PC-3 (cell line): ENCODE data around the gene TADA2B. TPM values are rescaled to one million over a fixed set of nuclear protein-coding genes. Genes with fewer than 3 reads are reported as not detected.

Experiments
- ATAC-seq: fragments of 200-7000 bp; cut with Tn5 transposase; 2 replicates; pipeline ENCODE4 v1.9.1; 2020; ENCODE audit warnings: mild to moderate bottlenecking, moderate library complexity
- BruUV-seq: library from RNA; stranded (reverse); fragments of 400-500 nt; replicated peaks from 2 replicates; lab custom pipeline; 2021; lab: Mats Ljungman, UMichigan
- CTCF ChIA-PET: fragments of 300-600 bp; sonication (Branson Sonifier 250); formaldehyde crosslinking; loops from one replicate; lab custom pipeline; 2022; ENCODE audit warnings: antibody characterized with exemption; lab: Charles Lee
- POLR2A ChIA-PET: fragments of 300-600 bp; sonication (Branson Sonifier 250); formaldehyde crosslinking; loops from one replicate; lab custom pipeline; 2022; ENCODE audit warnings: antibody characterized with exemption; ENCODE audit not compliant: unreplicated experiment; lab: Charles Lee
- DNase-seq: peaks from one replicate; pipeline ENCODE4 v3.0.0-alpha.2; 2015
- H2AFZ ChIP-seq: fragments of 300-600 bp; sonication (generic); 2 replicates; pipeline ENCODE4 v1.6.0; 2016; ENCODE audit warnings: antibody characterized with exemption, low read length
- H3F3A ChIP-seq: fragments of 300-600 bp; sonication (generic); one replicate; pipeline ENCODE4 v1.6.0; 2017; ENCODE audit warnings: antibody characterized with exemption, low read length, control low read depth, mild to moderate bottlenecking; ENCODE audit not compliant: unreplicated experiment
- H3K27ac ChIP-seq: fragments of 300-600 bp; sonication (generic); 2 replicates; pipeline ENCODE4 v1.5.1; 2016; ENCODE audit warnings: mild to moderate bottlenecking, low read length
- H3K27me3 ChIP-seq: fragments of 300-600 bp; sonication (generic); 2 replicates; pipeline ENCODE4 v1.6.1; 2016; ENCODE audit warnings: low read length, mixed read lengths
- H3K36me3 ChIP-seq: fragments of 300-600 bp; sonication (generic); 2 replicates; pipeline ENCODE4 v1.6.1; 2016; ENCODE audit warnings: low read depth, mixed run types, low read length, mixed read lengths
- H3K4me1 ChIP-seq: fragments of 300-600 bp; sonication (generic); 2 replicates; pipeline ENCODE4 v1.5.1; 2016; ENCODE audit warnings: low read length; ENCODE audit not compliant: insufficient read depth
- H3K4me2 ChIP-seq: fragments of 300-600 bp; sonication (generic); 2 replicates; pipeline ENCODE4 v1.6.0; 2016; ENCODE audit warnings: low read length
- H3K4me3 ChIP-seq: fragments of 300-600 bp; sonication (generic); 2 replicates; pipeline ENCODE4 v1.5.1; 2016; ENCODE audit warnings: mild to moderate bottlenecking, low read length, mixed read lengths
- H3K79me2 ChIP-seq: fragments of 300-600 bp; sonication (generic); 2 replicates; pipeline ENCODE4 v1.6.1; 2017; ENCODE audit warnings: low read length, mixed read lengths
- H3K9ac ChIP-seq: fragments of 300-600 bp; sonication (generic); 2 replicates; pipeline ENCODE4 v1.6.0; 2016; ENCODE audit warnings: mild to moderate bottlenecking, low read length
- H3K9me2 ChIP-seq: fragments of 300-600 bp; sonication (generic); replicated peaks from 2 replicates; pipeline ENCODE4 v1.6.1; 2016; ENCODE audit warnings: mixed run types, low read length, mixed read lengths
- H3K9me3 ChIP-seq: fragments of 300-600 bp; sonication (generic); 2 replicates; pipeline ENCODE4 v1.6.1; 2016; ENCODE audit warnings: low read length, mixed read lengths
- H4K20me1 ChIP-seq: fragments of 300-600 bp; sonication (generic); 2 replicates; pipeline ENCODE4 v1.6.1; 2016; ENCODE audit warnings: low read length, mixed read lengths
- CTCF ChIP-seq: fragments of 300-600 bp; sonication (generic); conservative IDR thresholded peaks from 2 replicates; pipeline ENCODE4 v1.5.1; 2017; ENCODE audit warnings: antibody characterized with exemption, low read depth, mild to moderate bottlenecking, low read length
- EZH2 ChIP-seq: fragments of 300-600 bp; sonication (generic); IDR thresholded peaks from one replicate; pipeline ENCODE4 v1.6.1; 2017; ENCODE audit warnings: antibody characterized with exemption, mild to moderate bottlenecking, low read length; ENCODE audit not compliant: unreplicated experiment
- EZH2phosphoT487 ChIP-seq: fragments of 300-600 bp; sonication (generic); IDR thresholded peaks from 2 replicates; pipeline ENCODE4 v1.6.1; 2018; ENCODE audit warnings: mild to moderate bottlenecking, antibody characterized with exemption, low read length, borderline replicate concordance
- intact Hi-C: fragments of 100-400 bp; cut with micrococcal nuclease; formaldehyde crosslinking; loops from 2 replicates; pipeline ENCODE4 v1.9.0; 2023
- total RNA-seq: library from RNA; depleted of rRNA; stranded (reverse); fragments of >200 nt; gene quantifications from 2 replicates; pipeline ENCODE4 v1.2.3, GENCODE V29; 2014

Gene TADA2B
- total RNA-seq, 1 experiment from 2014 or later: 14.7 TPM

GRCh38 chr4:7086384-7086783 lies 43.2 kb downstream of the TADA2B start:
- DNase-seq (no peak), ATAC-seq (no peak)
- H3K9ac ChIP-seq: no peak overlapping the region
- TF ChIP-seq CTCF (no peak), EZH2 (no peak), EZH2phosphoT487 (no peak)
- no peak overlapping the region for H2AFZ ChIP-seq
- H3K4me1 ChIP-seq: 0 out of 2 replicates have a peak, but pooled peaks cover 2% of the 10 kb centered on the region
- no TSS peak for BruUV-seq
- H3K36me3 ChIP-seq: no peaks in the 10 kb centered on the region
- intact Hi-C loops: no loop called here
- H3K9me3 ChIP-seq: no peaks in the 10 kb centered on the region
- H3K9me2 ChIP-seq: no peaks in the 10 kb centered on the region
- no peaks in the 10 kb centered on the region for H3K27me3 ChIP-seq
- POLR2A ChIA-PET: no interaction called here
- no peak overlapping the region for H3K27ac ChIP-seq
- no peaks in the 10 kb centered on the region for H4K20me1 ChIP-seq
- CTCF ChIA-PET: no interaction called here
- H3F3A ChIP-seq: no peaks in the 10 kb centered on the region
- no peak overlapping the region for H3K4me2 ChIP-seq
- H3K79me2 ChIP-seq: no peaks in the 10 kb centered on the region
- no peak overlapping the region for H3K4me3 ChIP-seq

DNA sequence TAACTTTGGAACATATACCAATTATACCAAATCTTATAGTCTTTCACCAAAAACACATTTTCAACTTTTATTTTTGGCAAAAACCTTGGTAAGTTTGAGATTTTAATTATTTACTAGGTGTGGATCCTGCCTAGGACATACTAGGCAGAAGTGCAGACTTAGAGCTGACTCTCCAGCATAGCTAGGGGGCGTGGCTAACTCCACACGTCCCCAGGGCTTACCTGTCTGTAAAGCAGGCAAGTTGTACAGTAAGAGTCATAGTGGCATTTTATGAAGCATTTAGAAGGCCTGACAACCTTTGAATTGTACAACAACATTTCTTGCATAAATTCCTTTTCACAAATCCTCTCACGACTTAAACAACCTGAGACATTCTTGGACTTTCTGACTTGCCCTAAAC lies 43.9 kb downstream of the TADA2B start:
- Histone ChIP-seq H3K4me1 (no peaks in the 10 kb centered on the region), H4K20me1 (no peaks in the 10 kb centered on the region), H3K4me2 (no peak overlapping the region), H3K4me3 (no peak overlapping the region), H3K9ac (no peak overlapping the region), H3F3A (no peaks in the 10 kb centered on the region), H3K79me2 (no peaks in the 10 kb centered on the region), H2AFZ (no peak overlapping the region), H3K9me3 (no peaks in the 10 kb centered on the region), H3K9me2 (no peaks in the 10 kb centered on the region), H3K27me3 (no peaks in the 10 kb centered on the region), H3K27ac (no peak overlapping the region), H3K36me3 (no peaks in the 10 kb centered on the region)
- DNase-seq: peak; percentile 13
- no peak for TF ChIP-seq CTCF
- no peak for TF ChIP-seq EZH2
- no peak for TF ChIP-seq EZH2phosphoT487
- intact Hi-C loops: no loop called here
- ATAC-seq: no peak
- BruUV-seq: no TSS peak
- POLR2A ChIA-PET: no interaction called here
- CTCF ChIA-PET: no interaction called here

DNA sequence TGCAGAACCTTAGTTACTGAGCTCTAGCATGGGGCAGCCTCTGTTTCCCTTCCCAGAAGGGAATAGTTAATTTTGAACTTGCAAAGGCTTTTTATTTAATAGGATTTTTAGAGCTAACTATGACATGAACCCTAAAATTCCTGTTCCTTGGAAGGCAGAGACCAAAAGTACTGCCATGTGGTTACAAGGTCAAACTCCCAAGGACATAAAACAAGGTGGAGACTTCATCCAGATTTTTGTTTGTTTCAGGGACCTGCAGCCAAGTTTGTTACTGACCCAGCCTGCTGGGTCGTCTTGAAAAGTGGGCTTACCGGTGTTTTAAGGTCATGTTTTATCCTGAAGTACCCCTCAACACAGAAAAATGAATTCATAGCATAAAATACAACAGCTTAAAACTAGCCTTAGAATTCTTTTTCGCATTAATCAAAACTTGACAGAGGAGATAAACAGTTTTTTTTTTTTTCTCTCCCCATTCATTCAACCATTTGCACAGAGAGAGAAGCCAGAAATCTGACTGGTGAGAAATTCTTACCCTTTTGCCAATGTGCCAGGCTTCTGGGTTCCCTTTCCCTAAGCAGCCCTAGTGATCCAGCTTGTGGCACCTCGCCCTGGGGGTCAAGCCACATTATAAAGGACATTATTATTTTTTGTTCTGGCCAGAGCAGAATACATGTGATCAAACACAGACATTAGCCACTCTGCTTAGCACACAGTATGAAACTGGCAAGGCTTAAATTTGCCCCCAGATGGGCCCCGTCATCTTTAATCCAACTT lies 46.2 kb downstream of the TADA2B start:
- Histone ChIP-seq H3F3A (no peaks in the 10 kb centered on the region), H3K36me3 (no peaks in the 10 kb centered on the region), H2AFZ (no peak overlapping the region), H3K4me3 (no peak overlapping the region), H3K9me3 (no peaks in the 10 kb centered on the region), H3K9ac (no peak overlapping the region), H3K9me2 (no peaks in the 10 kb centered on the region), H3K27me3 (no peaks in the 10 kb centered on the region), H4K20me1 (no peaks in the 10 kb centered on the region), H3K4me2 (no peak overlapping the region), H3K27ac (no peak overlapping the region), H3K4me1 (no peaks in the 10 kb centered on the region), H3K79me2 (no peaks in the 10 kb centered on the region)
- no peak for TF ChIP-seq CTCF
- TF ChIP-seq EZH2phosphoT487: no peak
- TF ChIP-seq EZH2: no peak
- ChIA-PET CTCF (no interaction called here), POLR2A (no interaction called here)
- intact Hi-C loops: no loop called here
- BruUV-seq: no TSS peak
- ATAC-seq: no peak
- no peak for DNase-seq
